Neural crest cell (in vitro differentiated cells): ENCODE data around the gene RARS2. TPM values are rescaled to one million over a fixed set of nuclear protein-coding genes. Genes with fewer than 3 reads are reported as not detected.

Source experiments
- DNase-seq: peaks from one replicate; pipeline ENCODE4 v3.0.0; 2021; ENCODE audit warnings: low read depth, mixed read lengths, low spot score
- H3K27ac Mint-ChIP-seq: one replicate; pipeline ENCODE4 v1.8.0; 2021; ENCODE audit warnings: mild to moderate bottlenecking, mixed read lengths; ENCODE audit not compliant: unreplicated experiment
- H3K27me3 Mint-ChIP-seq: 2 replicates; pipeline ENCODE4 v1.8.0; 2021; ENCODE audit warnings: low read depth, mild to moderate bottlenecking, mixed read lengths
- H3K36me3 Mint-ChIP-seq: 2 replicates; pipeline ENCODE4 v1.8.0; 2021; ENCODE audit warnings: low read depth, mild to moderate bottlenecking, mixed read lengths
- H3K4me1 Mint-ChIP-seq: 2 replicates; pipeline ENCODE4 v1.8.0; 2021; ENCODE audit warnings: mixed read lengths
- H3K4me3 Mint-ChIP-seq: one replicate; pipeline ENCODE4 v1.8.0; 2021; ENCODE audit warnings: mild to moderate bottlenecking, mixed read lengths
- H3K9me3 Mint-ChIP-seq: 2 replicates; pipeline ENCODE4 v1.8.0; 2021; ENCODE audit warnings: mixed read lengths
- CTCF ChIP-seq: fragments of 200-600 bp; sonication (generic); conservative IDR thresholded peaks from 2 replicates; pipeline ENCODE4 v1.5.0; 2021; ENCODE audit warnings: antibody characterized with exemption, mild to moderate bottlenecking
- total RNA-seq: library from RNA; stranded (reverse); gene quantifications from 2 replicates; pipeline ENCODE4 v1.2.1, GENCODE V29; 2021

Gene RARS2
- total RNA-seq, 1 donor from 2014 or later, result 39.5 TPM

DNA sequence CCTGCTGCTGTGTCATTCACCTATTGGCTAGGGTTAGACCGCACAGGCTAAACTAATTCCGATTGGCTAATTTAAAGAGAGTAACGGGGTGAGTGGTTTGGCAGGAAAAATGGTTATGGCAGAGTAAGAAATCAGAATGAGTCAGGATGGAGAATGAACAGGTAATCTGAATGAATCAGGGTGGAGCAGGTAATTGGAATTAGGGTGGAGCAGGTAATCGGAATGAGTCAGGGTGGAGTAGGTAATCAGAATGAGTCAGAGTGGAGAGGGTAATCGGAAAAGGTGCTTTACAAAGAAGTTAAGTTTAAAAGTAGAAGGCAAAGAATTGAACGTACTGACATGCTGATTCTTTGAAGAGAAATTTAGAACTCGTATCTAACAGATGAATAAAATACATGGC, 105.3 kb downstream of the RARS2 start:
- no peak for TF ChIP-seq CTCF
- H3K27me3 Mint-ChIP-seq, result no peaks in the 10 kb centered on the region
- no peak overlapping the region for H3K4me3 Mint-ChIP-seq
- H3K36me3 Mint-ChIP-seq, result peaks cover 6% of the 10 kb centered on the region
- no peaks in the 10 kb centered on the region for H3K4me1 Mint-ChIP-seq
- no peaks in the 10 kb centered on the region for H3K9me3 Mint-ChIP-seq
- DNase-seq, result no peak
- H3K27ac Mint-ChIP-seq, result no peak overlapping the region

DNA sequence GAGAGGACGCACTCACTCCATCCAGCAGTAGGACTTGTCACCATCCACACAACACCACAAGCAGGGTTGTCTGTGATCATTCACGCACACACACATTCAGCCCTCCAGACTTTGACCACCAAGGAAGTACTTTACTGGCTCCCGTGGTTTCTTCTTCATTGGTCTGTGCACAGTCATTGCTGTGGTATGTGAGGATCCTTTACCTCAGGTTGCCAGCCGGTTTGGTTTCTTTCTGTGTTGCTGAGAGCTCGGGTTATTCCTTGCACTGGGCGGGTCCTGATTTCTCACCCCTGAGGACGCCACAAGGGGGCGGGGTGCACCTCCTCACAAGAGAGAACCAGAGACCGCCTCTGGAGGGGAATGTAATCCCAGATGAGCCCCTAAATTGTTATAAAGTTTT, 105.9 kb downstream of the RARS2 start:
- Mint-ChIP-seq H3K36me3 (peaks cover 6% of the 10 kb centered on the region), H3K4me3 (no peak overlapping the region), H3K9me3 (no peaks in the 10 kb centered on the region), H3K27ac (no peak overlapping the region), H3K4me1 (no peaks in the 10 kb centered on the region), H3K27me3 (no peaks in the 10 kb centered on the region)
- peak; percentile 41 for DNase-seq
- TF ChIP-seq CTCF, result peak; percentile 52

GRCh38 chr6:87482366-87482765, 107.4 kb downstream of the RARS2 start:
- peaks cover 6% of the 10 kb centered on the region for H3K36me3 Mint-ChIP-seq
- no peaks in the 10 kb centered on the region for H3K4me1 Mint-ChIP-seq
- H3K27me3 Mint-ChIP-seq, result no peaks in the 10 kb centered on the region
- no peak overlapping the region for H3K27ac Mint-ChIP-seq
- no peak for DNase-seq
- TF ChIP-seq CTCF, result no peak
- H3K9me3 Mint-ChIP-seq, result no peaks in the 10 kb centered on the region
- no peak overlapping the region for H3K4me3 Mint-ChIP-seq

GRCh38 chr6:87481931-87482330, 107.9 kb downstream of the RARS2 start:
- Mint-ChIP-seq H3K9me3 (no peaks in the 10 kb centered on the region), H3K27ac (no peak overlapping the region), H3K4me1 (no peaks in the 10 kb centered on the region), H3K27me3 (no peaks in the 10 kb centered on the region), H3K4me3 (no peak overlapping the region), H3K36me3 (peaks cover 6% of the 10 kb centered on the region)
- no peak for DNase-seq
- no peak for TF ChIP-seq CTCF

GRCh38 chr6:87473419-87473903, 116.3 kb downstream of the RARS2 start:
- Mint-ChIP-seq H3K4me3 (peak overlapping the region; percentile 98), H3K9me3 (no peaks in the 10 kb centered on the region), H3K4me1 (peaks cover 12% of the 10 kb centered on the region), H3K27ac (no peak overlapping the region), H3K27me3 (peaks cover 3% of the 10 kb centered on the region), H3K36me3 (no peaks in the 10 kb centered on the region)
- DNase-seq, result no peak
- TF ChIP-seq CTCF, result no peak
